IgD-negative memory B cell (primary cell): ENCODE results near the gene AGR3. TPM values are rescaled to one million over a fixed set of nuclear protein-coding genes. Genes with fewer than 3 reads are reported as not detected.

Experiments
- H3K27ac Mint-ChIP-seq, 3 donors: one replicate each; pipeline ENCODE4 v1.8.0; 2020 to 2022; ENCODE audit warnings: mild to moderate bottlenecking in 3 of 3, mixed read lengths in 3 of 3, moderate library complexity in 1 of 3
- H3K27me3 Mint-ChIP-seq: one replicate; pipeline ENCODE4 v1.8.0; 2021; ENCODE audit warnings: mixed read lengths
- H3K36me3 Mint-ChIP-seq: one replicate; pipeline ENCODE4 v1.8.0; 2020; ENCODE audit warnings: mild to moderate bottlenecking, mixed read lengths
- H3K4me1 Mint-ChIP-seq, 3 donors: one replicate each; pipeline ENCODE4 v1.8.0; 2020 to 2022; ENCODE audit warnings: mixed read lengths in 3 of 3, mild to moderate bottlenecking in 1 of 3
- H3K4me3 Mint-ChIP-seq, 4 donors: one replicate each; pipeline ENCODE4 v1.8.0; 2020 to 2022; ENCODE audit warnings: mild to moderate bottlenecking in 4 of 4, mixed read lengths in 4 of 4, moderate library complexity in 3 of 4
- H3K9me3 Mint-ChIP-seq, 3 donors: one replicate each; pipeline ENCODE4 v1.8.0; 2020 to 2021; ENCODE audit warnings: mixed read lengths in 3 of 3, mild to moderate bottlenecking in 1 of 3
- polyA plus RNA-seq: library from polyadenylated mRNA; unstranded; fragments of 300-500 nt; fragmentation: Illumina TruSeq; gene quantifications from one replicate; pipeline ENCODE4 v1.2.3, GENCODE V29; 2021

The AGR3 gene
- not detected for polyA plus RNA-seq

DNA sequence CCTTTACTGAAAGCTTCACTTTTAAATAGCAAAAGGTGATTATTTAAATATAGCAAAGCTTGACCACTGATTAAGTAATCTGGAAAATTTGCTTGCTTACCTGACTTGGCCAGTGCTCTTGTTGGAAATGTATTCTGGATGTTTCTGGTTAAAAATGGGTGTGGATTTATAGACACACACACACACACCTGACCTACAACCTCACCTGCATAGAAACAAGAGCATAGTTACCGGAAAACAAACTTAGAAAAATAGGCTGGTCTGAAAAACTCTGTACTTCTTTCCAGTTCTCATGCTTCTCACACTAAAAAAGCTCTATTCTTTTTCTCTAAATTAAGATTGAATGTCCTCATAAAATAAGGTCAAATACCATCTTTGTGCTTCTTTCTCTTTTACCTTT, at the start of gene AGR3:
Gene AGR3, minus strand, starts transcription at position 140 of the 400 bp plus-strand sequence. CDS start 3,365 bp downstream, outside the sequence.
- Mint-ChIP-seq H3K36me3 (peaks cover 1% of the 10 kb centered on the region), H3K27ac (no peak within 1 kb of the TSS), H3K27me3 (no peaks in the 10 kb centered on the region), H3K4me1 (peaks cover 1 to 6% (median 1%) of the 10 kb centered on the region in 3 donors), H3K4me3 (no peak within 1 kb of the TSS), H3K9me3 (no peaks in the 10 kb centered on the region)

DNA sequence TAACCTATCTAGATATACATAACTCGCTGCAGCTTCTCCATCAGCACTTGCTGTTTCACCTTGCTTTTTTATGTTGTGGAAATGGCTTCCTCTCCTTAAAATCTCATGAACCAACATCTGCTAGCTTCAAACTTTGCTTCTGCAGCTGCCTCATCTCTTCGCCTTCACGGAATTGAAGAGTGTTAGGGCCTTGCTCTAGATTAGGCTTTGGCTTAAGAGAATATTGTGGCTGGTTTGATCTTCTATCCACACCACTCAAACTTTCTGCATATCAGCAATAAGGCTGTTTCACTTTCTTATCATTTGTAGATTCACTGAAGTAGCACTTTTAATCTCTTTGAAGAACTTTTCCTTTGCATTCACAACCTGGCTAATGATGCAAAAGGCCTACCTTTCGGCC, 49.2 kb upstream of the AGR3 start:
- Mint-ChIP-seq H3K4me1 (peaks cover 26 to 36% (median 31%) of the 10 kb centered on the region in 3 donors), H3K36me3 (peaks cover 2% of the 10 kb centered on the region), H3K9me3 (no peaks in the 10 kb centered on the region), H3K4me3 (no peak overlapping the region), H3K27ac (no peak overlapping the region), H3K27me3 (peaks cover 5% of the 10 kb centered on the region)

DNA sequence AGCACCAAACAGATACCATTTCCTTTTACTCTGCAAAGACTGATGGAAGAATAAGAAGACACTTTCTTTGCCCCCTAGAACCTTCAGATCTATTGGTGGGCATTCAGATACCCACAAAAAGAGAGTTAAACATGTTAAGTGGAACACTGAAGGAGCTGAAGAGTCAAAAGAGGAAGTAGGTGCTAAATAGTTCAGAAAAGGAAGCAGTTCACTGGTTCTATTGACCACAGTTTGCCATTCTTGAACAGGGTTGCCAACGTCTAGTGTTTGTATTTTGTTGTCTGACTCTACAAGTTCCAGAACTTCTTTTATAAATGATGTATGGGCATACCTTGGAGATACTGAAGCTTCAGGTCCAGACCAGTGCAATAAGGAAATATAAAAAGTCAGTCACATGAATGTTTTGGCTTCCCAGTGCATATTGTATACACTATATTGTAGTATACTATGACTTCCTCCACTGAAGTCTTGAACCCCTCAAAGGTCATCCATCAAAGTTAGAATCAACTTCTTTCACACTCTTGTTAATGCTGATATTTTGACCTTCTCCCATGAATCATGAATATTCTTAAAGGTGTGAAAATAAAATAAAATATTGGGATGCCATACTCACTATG, 47.5 kb upstream of the AGR3 start:
- peaks cover 5% of the 10 kb centered on the region for H3K27me3 Mint-ChIP-seq
- H3K27ac Mint-ChIP-seq: peak overlapping the region in 1 of 3 donors; percentile 37
- peaks cover 26 to 33% (median 28%) of the 10 kb centered on the region in 3 donors for H3K4me1 Mint-ChIP-seq
- H3K4me3 Mint-ChIP-seq: peak overlapping the region in 1 of 4 donors; percentile 18
- H3K9me3 Mint-ChIP-seq: no peaks in the 10 kb centered on the region
- H3K36me3 Mint-ChIP-seq: peaks cover 2% of the 10 kb centered on the region

- Mint-ChIP-seq H3K4me3 (no peak overlapping the region), H3K9me3 (no peaks in the 10 kb centered on the region), H3K4me1 (peaks cover 19 to 27% (median 25%) of the 10 kb centered on the region in 3 donors), H3K36me3 (peaks cover under 1% of the 10 kb centered on the region), H3K27ac (peak overlapping the region in 1 of 3 donors; percentile 3), H3K27me3 (peaks cover 5% of the 10 kb centered on the region)
These were observed 45.1 kb upstream of the AGR3 start for GRCh38 chr7:16926861-16927260.

GRCh38 chr7:16926283-16926682, 44.5 kb upstream of the AGR3 start:
- Mint-ChIP-seq H3K27ac (no peak overlapping the region), H3K36me3 (no peaks in the 10 kb centered on the region), H3K4me1 (peaks cover 16 to 29% (median 28%) of the 10 kb centered on the region in 3 donors)

GRCh38 chr7:16925609-16926008, 43.8 kb upstream of the AGR3 start:
- Mint-ChIP-seq H3K27me3 (peaks cover 5% of the 10 kb centered on the region), H3K36me3 (no peaks in the 10 kb centered on the region)

More at GRCh38 chr7:16926283-16926682, 44.5 kb upstream of the AGR3 start:
- Mint-ChIP-seq H3K4me3 (no peak overlapping the region), H3K27me3 (peaks cover 5% of the 10 kb centered on the region), H3K9me3 (no peaks in the 10 kb centered on the region)

GRCh38 chr7:16923019-16923418, 41.2 kb upstream of the AGR3 start:
- peaks cover 5 to 15% (median 12%) of the 10 kb centered on the region in 3 donors for H3K4me1 Mint-ChIP-seq
- H3K36me3 Mint-ChIP-seq: no peaks in the 10 kb centered on the region
- H3K27me3 Mint-ChIP-seq: no peaks in the 10 kb centered on the region
- no peak overlapping the region for H3K27ac Mint-ChIP-seq
- peak overlapping the region in 1 of 4 donors; percentile 6 for H3K4me3 Mint-ChIP-seq
- no peaks in the 10 kb centered on the region for H3K9me3 Mint-ChIP-seq

More at GRCh38 chr7:16925609-16926008, 43.8 kb upstream of the AGR3 start:
- no peaks in the 10 kb centered on the region for H3K9me3 Mint-ChIP-seq
- peaks cover 15 to 31% (median 28%) of the 10 kb centered on the region in 3 donors for H3K4me1 Mint-ChIP-seq
- no peak overlapping the region for H3K27ac Mint-ChIP-seq
- H3K4me3 Mint-ChIP-seq: no peak overlapping the region

- Mint-ChIP-seq H3K4me3 (peak overlapping the region in 2 of 4 donors; percentile 18 to 44), H3K27ac (no peak overlapping the region), H3K36me3 (no peaks in the 10 kb centered on the region), H3K4me1 (peaks cover 9 to 21% (median 16%) of the 10 kb centered on the region in 3 donors), H3K9me3 (no peaks in the 10 kb centered on the region), H3K27me3 (no peaks in the 10 kb centered on the region)
These were observed 40.0 kb upstream of the AGR3 start for GRCh38 chr7:16921644-16922257.

DNA sequence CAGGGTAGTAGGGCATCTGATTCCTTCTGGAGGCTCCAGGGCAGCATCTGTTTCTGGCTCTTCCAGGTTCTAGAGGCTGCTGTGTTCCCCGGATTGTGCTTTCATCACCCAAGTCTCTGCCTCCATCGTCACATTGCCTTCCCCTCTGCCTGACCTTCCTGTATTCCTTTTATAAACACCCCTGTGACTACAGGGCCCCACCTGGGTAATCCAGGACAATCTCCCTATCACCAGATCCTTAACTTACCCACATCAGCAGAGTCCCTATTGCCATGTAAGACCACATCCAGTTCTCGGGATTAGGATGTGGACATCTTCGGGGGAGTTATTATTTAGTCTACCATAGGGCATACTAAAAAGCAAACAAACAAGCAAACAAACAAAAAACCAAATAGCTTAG, 39.4 kb upstream of the AGR3 start:
- no peaks in the 10 kb centered on the region for H3K27me3 Mint-ChIP-seq

DNA sequence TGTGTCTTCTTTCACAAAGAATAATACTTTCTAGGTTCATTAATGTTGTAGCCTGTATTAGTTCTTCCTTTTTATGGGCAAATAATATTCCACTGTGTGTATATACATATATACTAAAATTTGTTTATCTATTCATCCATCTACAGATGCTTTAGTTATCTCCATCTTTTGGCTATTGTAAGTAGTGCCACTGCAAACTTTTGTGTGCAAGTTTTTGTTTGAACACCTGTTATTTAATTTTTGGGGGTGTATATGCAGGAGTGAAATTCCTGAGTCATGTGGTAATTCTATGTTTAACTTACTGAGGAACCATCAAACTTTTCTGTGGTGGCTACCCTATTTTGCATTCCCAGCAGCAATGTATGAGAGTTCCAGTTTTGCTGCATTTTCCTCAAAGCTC, 37.7 kb upstream of the AGR3 start:
- no peaks in the 10 kb centered on the region for H3K9me3 Mint-ChIP-seq
- peaks cover 9 to 24% (median 17%) of the 10 kb centered on the region in 3 donors for H3K4me1 Mint-ChIP-seq
- H3K4me3 Mint-ChIP-seq: no peak overlapping the region
- H3K27ac Mint-ChIP-seq: no peak overlapping the region
- no peaks in the 10 kb centered on the region for H3K36me3 Mint-ChIP-seq
- no peaks in the 10 kb centered on the region for H3K27me3 Mint-ChIP-seq

More for the DNA sequence above, 39.4 kb upstream of the AGR3 start:
- no peaks in the 10 kb centered on the region for H3K36me3 Mint-ChIP-seq
- no peaks in the 10 kb centered on the region for H3K9me3 Mint-ChIP-seq
- no peak overlapping the region for H3K4me3 Mint-ChIP-seq
- H3K27ac Mint-ChIP-seq: no peak overlapping the region
- H3K4me1 Mint-ChIP-seq: peaks cover 9 to 21% (median 17%) of the 10 kb centered on the region in 3 donors

DNA sequence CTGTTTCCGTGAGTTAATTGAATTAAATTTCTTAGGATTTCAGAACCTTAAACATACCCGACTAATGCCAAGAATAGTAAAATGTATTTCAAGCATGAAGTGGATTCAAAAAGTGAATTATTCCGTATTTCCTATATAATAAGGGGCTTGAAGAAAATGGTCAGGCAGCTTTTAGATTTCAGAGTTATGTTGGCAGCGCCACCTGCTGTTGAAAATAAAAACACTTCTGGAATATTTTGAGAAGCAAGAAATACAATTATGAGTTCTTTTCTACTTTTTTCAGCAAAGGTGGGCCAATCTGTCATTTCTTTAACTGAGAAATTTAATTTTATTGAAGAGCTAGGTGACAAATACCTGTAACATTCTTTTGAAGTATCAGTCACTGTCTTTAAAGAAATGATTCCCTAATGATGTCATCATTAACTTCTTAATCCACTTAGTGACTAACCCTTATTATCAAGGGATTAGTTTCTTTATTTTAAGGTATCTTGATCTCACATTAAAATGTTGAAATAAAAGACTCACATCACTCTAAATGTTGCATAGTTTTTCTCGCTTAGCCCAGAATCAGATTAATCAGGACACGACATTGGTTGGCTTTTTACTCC, 36.6 kb upstream of the AGR3 start:
- H3K27me3 Mint-ChIP-seq: no peaks in the 10 kb centered on the region
- H3K4me3 Mint-ChIP-seq: no peak overlapping the region
- no peaks in the 10 kb centered on the region for H3K9me3 Mint-ChIP-seq
- H3K27ac Mint-ChIP-seq: no peak overlapping the region
- H3K4me1 Mint-ChIP-seq: peaks cover 9 to 24% (median 17%) of the 10 kb centered on the region in 3 donors
- no peaks in the 10 kb centered on the region for H3K36me3 Mint-ChIP-seq

DNA sequence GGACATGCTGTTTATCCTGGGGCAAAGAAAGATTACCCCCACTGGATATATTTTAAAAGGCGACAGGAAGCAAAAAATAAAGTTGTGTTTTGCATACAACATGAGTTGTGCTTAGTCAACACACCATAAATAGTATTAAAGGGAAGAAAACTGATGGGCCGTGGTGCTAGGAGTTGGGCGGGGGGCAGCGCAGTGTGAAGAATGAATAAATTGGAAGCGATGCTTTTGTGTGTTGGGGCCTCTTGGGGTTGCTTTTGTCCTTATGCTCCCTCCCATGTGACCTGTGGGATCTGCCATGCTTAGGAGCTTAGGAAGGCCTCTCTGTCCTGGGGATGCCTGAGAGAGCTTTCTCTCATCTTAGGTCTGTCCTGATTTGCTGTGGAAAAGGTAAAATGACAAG, 35.0 kb upstream of the AGR3 start:
- H3K9me3 Mint-ChIP-seq: peaks cover 0 to 5% (median 0%) of the 10 kb centered on the region in 3 donors
- H3K36me3 Mint-ChIP-seq: no peaks in the 10 kb centered on the region
- H3K27ac Mint-ChIP-seq: no peak overlapping the region
- H3K4me3 Mint-ChIP-seq: no peak overlapping the region
- no peaks in the 10 kb centered on the region for H3K27me3 Mint-ChIP-seq
- peaks cover 4 to 19% (median 8%) of the 10 kb centered on the region in 3 donors for H3K4me1 Mint-ChIP-seq

- Mint-ChIP-seq H3K36me3 (no peaks in the 10 kb centered on the region), H3K27ac (no peak overlapping the region), H3K27me3 (no peaks in the 10 kb centered on the region), H3K4me3 (no peak overlapping the region), H3K9me3 (peaks cover 0 to 10% (median 0%) of the 10 kb centered on the region in 3 donors), H3K4me1 (peaks cover 4 to 16% (median 7%) of the 10 kb centered on the region in 3 donors)
These were observed 34.4 kb upstream of the AGR3 start for GRCh38 chr7:16916105-16916639.

- H3K4me3 Mint-ChIP-seq: no peak overlapping the region
- peaks cover 0 to 11% (median 0%) of the 10 kb centered on the region in 3 donors for H3K9me3 Mint-ChIP-seq
- H3K36me3 Mint-ChIP-seq: no peaks in the 10 kb centered on the region
- peaks cover 1% of the 10 kb centered on the region for H3K27me3 Mint-ChIP-seq
- no peak overlapping the region for H3K27ac Mint-ChIP-seq
- peaks cover 4 to 14% (median 7%) of the 10 kb centered on the region in 3 donors for H3K4me1 Mint-ChIP-seq
These were observed 33.6 kb upstream of the AGR3 start for GRCh38 chr7:16915405-16915804.

- Mint-ChIP-seq H3K4me1 (peaks cover 4 to 14% (median 7%) of the 10 kb centered on the region in 3 donors), H3K9me3 (peaks cover 0 to 11% (median 0%) of the 10 kb centered on the region in 3 donors), H3K27ac (no peak overlapping the region), H3K27me3 (peaks cover 1% of the 10 kb centered on the region), H3K36me3 (no peaks in the 10 kb centered on the region), H3K4me3 (no peak overlapping the region)
These were observed 33.0 kb upstream of the AGR3 start for GRCh38 chr7:16914771-16915170.
